Parathyroid adenoma (tissue), 2 donors: ENCODE results near the gene MAPK13.

Experiments used
- H2AFZ ChIP-seq: fragments of 300-600 bp; sonication (generic); one replicate; pipeline ENCODE4 v1.7.0; 2017; ENCODE audit warnings: antibody characterized with exemption, mild to moderate bottlenecking
- H3K27ac ChIP-seq: fragments of 300-600 bp; sonication (generic); one replicate; pipeline ENCODE4 v1.7.0; 2017
- H3K27me3 ChIP-seq: fragments of 300-600 bp; sonication (generic); one replicate; pipeline ENCODE4 v1.7.0; 2017; ENCODE audit warnings: low read length; ENCODE audit not compliant: control insufficient read depth, insufficient read depth
- H3K36me3 ChIP-seq: fragments of 300-600 bp; sonication (generic); one replicate; pipeline ENCODE4 v1.7.0; 2017; ENCODE audit warnings: low read length; ENCODE audit not compliant: control insufficient read depth, insufficient read depth
- H3K4me1 ChIP-seq: fragments of 300-600 bp; sonication (generic); one replicate; pipeline ENCODE4 v1.7.0; 2017; ENCODE audit warnings: control low read depth
- H3K4me2 ChIP-seq: fragments of 300-600 bp; sonication (generic); one replicate; pipeline ENCODE4 v1.7.0; 2017; ENCODE audit warnings: low read length
- H3K4me3 ChIP-seq: fragments of 300-600 bp; sonication (generic); one replicate; pipeline ENCODE4 v1.7.0; 2017; ENCODE audit warnings: low read depth, low read length
- H3K79me2 ChIP-seq: fragments of 300-600 bp; sonication (generic); one replicate; pipeline ENCODE4 v1.7.0; 2017; ENCODE audit warnings: control low read depth
- H3K9ac ChIP-seq: fragments of 300-600 bp; sonication (generic); one replicate; pipeline ENCODE4 v1.7.0; 2017; ENCODE audit warnings: mild to moderate bottlenecking
- H3K9me3 ChIP-seq: fragments of 300-600 bp; sonication (generic); one replicate; pipeline ENCODE4 v1.7.0; 2017; ENCODE audit warnings: low read length; ENCODE audit not compliant: control insufficient read depth
- CTCF ChIP-seq: fragments of 300-600 bp; sonication (generic); IDR thresholded peaks from one replicate; pipeline ENCODE4 v1.7.0; 2017; ENCODE audit warnings: antibody characterized with exemption, mild to moderate bottlenecking
- donor health status: primary hyperparathyroidism.

MAPK13 gene

GRCh38 chr6:36142971-36143838 is 12.9 kb downstream of the MAPK13 start:
- Histone ChIP-seq H3K79me2 (no peaks in the 10 kb centered on the region), H3K4me1 (no peaks in the 10 kb centered on the region), H3K27ac (no peak overlapping the region), H3K9ac (no peak overlapping the region), H3K4me2 (no peak overlapping the region), H3K9me3 (no peaks in the 10 kb centered on the region), H2AFZ (no peak overlapping the region), H3K36me3 (no peaks in the 10 kb centered on the region), H3K4me3 (no peak overlapping the region), H3K27me3 (no peaks in the 10 kb centered on the region)
- no peak for TF ChIP-seq CTCF

DNA sequence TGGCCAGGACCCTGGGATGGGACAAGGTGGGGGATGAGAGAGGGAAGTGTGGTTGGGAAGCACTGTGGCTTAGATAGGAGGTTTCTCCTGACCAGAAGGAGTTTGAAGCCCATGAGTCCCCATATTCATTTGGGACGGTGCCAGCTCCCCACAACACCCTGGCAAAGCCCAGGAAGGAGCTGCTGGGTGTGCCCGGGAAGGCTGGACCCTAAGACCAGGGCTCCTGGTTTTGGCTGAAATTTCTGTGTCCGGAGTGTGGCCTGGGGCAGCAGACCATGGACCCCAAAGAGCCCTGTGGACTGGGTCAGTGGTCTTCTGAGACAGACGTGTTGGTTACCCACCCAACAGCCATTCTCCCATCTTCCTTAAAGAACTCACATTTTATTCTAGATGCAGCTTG is 15.2 kb downstream of the MAPK13 start:
- no peaks in the 10 kb centered on the region for H3K9me3 ChIP-seq
- H3K4me1 ChIP-seq: no peaks in the 10 kb centered on the region
- no peak overlapping the region for H2AFZ ChIP-seq
- TF ChIP-seq CTCF: no peak
- H3K79me2 ChIP-seq: no peaks in the 10 kb centered on the region
- H3K4me2 ChIP-seq: no peak overlapping the region
- no peaks in the 10 kb centered on the region for H3K36me3 ChIP-seq
- no peak overlapping the region for H3K27ac ChIP-seq
- no peak overlapping the region for H3K4me3 ChIP-seq
- H3K9ac ChIP-seq: no peak overlapping the region
- no peaks in the 10 kb centered on the region for H3K27me3 ChIP-seq

GRCh38 chr6:36147294-36147693 is 17.0 kb downstream of the MAPK13 start:
- no peak overlapping the region for H3K4me3 ChIP-seq
- H3K4me2 ChIP-seq: no peak overlapping the region
- no peaks in the 10 kb centered on the region for H3K36me3 ChIP-seq
- H3K4me1 ChIP-seq: no peaks in the 10 kb centered on the region
- no peaks in the 10 kb centered on the region for H3K9me3 ChIP-seq
- H3K27ac ChIP-seq: no peak overlapping the region
- no peak overlapping the region for H3K9ac ChIP-seq
- H3K79me2 ChIP-seq: no peaks in the 10 kb centered on the region
- no peak overlapping the region for H2AFZ ChIP-seq
- H3K27me3 ChIP-seq: no peaks in the 10 kb centered on the region
- TF ChIP-seq CTCF: no peak

- Histone ChIP-seq H3K4me1 (no peaks in the 10 kb centered on the region), H3K4me2 (no peak overlapping the region), H3K9ac (no peak overlapping the region), H3K4me3 (no peak overlapping the region), H3K79me2 (no peaks in the 10 kb centered on the region), H3K9me3 (no peaks in the 10 kb centered on the region), H3K36me3 (no peaks in the 10 kb centered on the region), H3K27me3 (no peaks in the 10 kb centered on the region), H3K27ac (no peak overlapping the region), H2AFZ (no peak overlapping the region)
- TF ChIP-seq CTCF: no peak
Measured at GRCh38 chr6:36149476-36149875, 19.2 kb downstream of the MAPK13 start.

DNA sequence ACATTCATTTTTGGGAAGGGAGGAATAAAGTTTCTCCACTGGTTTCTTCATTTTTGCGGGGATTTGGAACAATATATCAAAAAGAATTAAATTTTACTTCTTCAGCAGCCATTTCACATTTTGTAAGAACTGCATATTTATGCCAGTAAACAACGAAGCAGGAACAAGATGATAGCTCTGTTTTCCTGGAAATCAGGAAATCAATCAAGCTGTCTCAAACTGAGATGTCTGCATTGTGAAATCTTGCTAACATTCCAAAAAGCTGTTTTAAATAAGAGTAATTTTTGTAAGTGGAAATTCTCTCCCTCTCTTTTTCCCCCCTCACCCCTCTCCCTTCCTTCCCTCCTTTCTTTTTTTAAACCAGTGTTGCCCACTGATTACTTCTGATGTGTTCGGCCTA is 20.0 kb downstream of the MAPK13 start:
- Histone ChIP-seq H3K9me3 (no peaks in the 10 kb centered on the region), H3K4me3 (no peak overlapping the region), H3K36me3 (no peaks in the 10 kb centered on the region), H3K4me1 (no peaks in the 10 kb centered on the region), H3K4me2 (no peak overlapping the region), H3K27me3 (no peaks in the 10 kb centered on the region), H3K9ac (no peak overlapping the region), H2AFZ (no peak overlapping the region), H3K27ac (no peak overlapping the region), H3K79me2 (no peaks in the 10 kb centered on the region)
- TF ChIP-seq CTCF: no peak
